GM12878 (cell line): ENCODE measurements around the gene MED10. TPM values are rescaled to one million over a fixed set of nuclear protein-coding genes. Genes with fewer than 3 reads are reported as not detected.

Experiments used
- RAD21 ChIP-seq: IDR thresholded peaks from 2 replicates; pipeline ENCODE4 v1.6.1; 2011; ENCODE audit warnings: mild to moderate bottlenecking, low read depth, low read length, moderate library complexity; ENCODE audit not compliant: insufficient read depth
- RELB ChIP-seq: fragments of 450-650 bp; IDR thresholded peaks from 2 replicates; pipeline ENCODE4 v1.6.1; 2017; ENCODE audit warnings: low read depth, mild to moderate bottlenecking, moderate library complexity
- RUNX3 ChIP-seq: IDR thresholded peaks from 2 replicates; pipeline ENCODE4 v1.6.1; 2012; ENCODE audit warnings: low read length, inconsistent platforms
- SMAD5 ChIP-seq: IDR thresholded peaks from 2 replicates; pipeline ENCODE4 v1.6.1; 2016; ENCODE audit warnings: antibody characterized with exemption, low read depth
- SREBF1 ChIP-seq: IDR thresholded peaks from 2 replicates; pipeline ENCODE4 v1.6.1; 2012; ENCODE audit warnings: mild to moderate bottlenecking, low read length
- SRF ChIP-seq, 2 experiments: IDR thresholded peaks; 2 replicates each; pipeline ENCODE4 v1.6.1; 2011; ENCODE audit warnings: low read depth in 2 of 2, low read length in 2 of 2, mild to moderate bottlenecking in 1 of 2, moderate library complexity in 1 of 2
- TCF12 ChIP-seq: IDR thresholded peaks from 2 replicates; pipeline ENCODE4 v1.6.1; 2011; ENCODE audit warnings: low read depth, mild to moderate bottlenecking, low read length
- ZNF592 ChIP-seq: fragments of 450-650 bp; IDR thresholded peaks from 2 replicates; pipeline ENCODE4 v1.6.1; 2017; ENCODE audit warnings: mild to moderate bottlenecking, moderate library complexity
- polyA plus RNA-seq, 11 experiments: library from polyadenylated mRNA; depleted of rRNA in 4 of 11; unstranded in 6 of 11; stranded (reverse) in 5 of 11; fragments of >200 nt; fragmentation: Nextera tagmentation in 4 of 11; fragmentation: Illumina TruSeq in 1 of 11; extraction: Ambion mirVana in 4 of 11; extraction: Trizol in 1 of 11; gene quantifications; 1 replicate in 1 of 11; 2 replicates in 10 of 11; pipeline versions ENCODE4 v1.2.1 to v1.2.3, GENCODE V29; 2011 to 2016; ENCODE audit warnings: inconsistent platforms in 2 of 11, missing spikeins in 2 of 11, low read depth in 1 of 11
- total RNA-seq, 4 experiments: library from RNA; depleted of rRNA in 3 of 4; stranded (reverse); fragments of >200 nt in 3 of 4; fragmentation: Illumina TruSeq in 1 of 4; extraction: Trizol in 1 of 4; gene quantifications; 2 replicates each; pipeline versions ENCODE4 v1.2.1 to v1.2.3, GENCODE V29; 2013 to 2021

MED10 gene
- total and polyA plus RNA-seq, 10 of the 15 experiments (the other 5 are each of a cell fraction or from before 2014, with no cell fraction given): 21.2 to 111 (median 46.6) TPM

- no peak for TF ChIP-seq ZNF592
- TF ChIP-seq RELB: 0 out of 2 replicates have a peak, but pooled peaks have one; percentile 28
- TF ChIP-seq SREBF1: no peak
- TF ChIP-seq SRF (IDR thresholded peaks at IDR 0.05; ENCODE audit: low read depth in 2 of 2, low read length in 2 of 2): no peak
- TF ChIP-seq TCF12: no peak
- TF ChIP-seq SMAD5: no peak
- 0 out of 2 replicates have a peak, but pooled peaks have one; percentile 14 for TF ChIP-seq RUNX3
- no peak for TF ChIP-seq RAD21
Measured at GRCh38 chr5:6404129-6404528, 25.8 kb upstream of the MED10 start (continued).
